Ishikawa (cell line): ENCODE data around the gene PPP1CC.

ENCODE experiments used
- CEBPB ChIP-seq: IDR thresholded peaks from 2 replicates; pipeline ENCODE4 v1.6.1; 2012
- CREB1 ChIP-seq: IDR thresholded peaks from 2 replicates; pipeline ENCODE4 v1.6.1; 2012; ENCODE audit warnings: low read depth
- EP300 ChIP-seq: IDR thresholded peaks from 2 replicates; pipeline ENCODE4 v1.6.1; 2012; ENCODE audit warnings: borderline replicate concordance
- NFIC ChIP-seq: IDR thresholded peaks from 2 replicates; pipeline ENCODE4 v1.6.1; 2012
- RAD21 ChIP-seq: IDR thresholded peaks from 2 replicates; pipeline ENCODE4 v1.6.1; 2012; ENCODE audit warnings: low read depth
- TAF1 ChIP-seq: IDR thresholded peaks from 2 replicates; pipeline ENCODE4 v1.6.1; 2012; ENCODE audit warnings: low read depth, mild to moderate bottlenecking
- TCF12 ChIP-seq: IDR thresholded peaks from 2 replicates; pipeline ENCODE4 v1.6.1; 2012; ENCODE audit warnings: low read depth
- TEAD4 ChIP-seq: IDR thresholded peaks from 2 replicates; pipeline ENCODE4 v1.6.1; 2012
- YY1 ChIP-seq: IDR thresholded peaks from 2 replicates; pipeline ENCODE4 v1.6.1; 2012; ENCODE audit warnings: low read depth
- ZBTB7A ChIP-seq: IDR thresholded peaks from 2 replicates; pipeline ENCODE4 v1.6.1; 2012; ENCODE audit warnings: low read depth
- TF ChIP-seq, protein P1 (sequence below): IDR thresholded peaks from 2 replicates; pipeline ENCODE4 v1.6.1; 2012
- TF ChIP-seq, protein P2 (sequence below): IDR thresholded peaks from 2 replicates; pipeline ENCODE4 v1.6.1; 2012; ENCODE audit warnings: low read depth, mild to moderate bottlenecking
- TF ChIP-seq, protein P3 (sequence below): IDR thresholded peaks from 2 replicates; pipeline ENCODE4 v1.6.1; 2012

DNA sequence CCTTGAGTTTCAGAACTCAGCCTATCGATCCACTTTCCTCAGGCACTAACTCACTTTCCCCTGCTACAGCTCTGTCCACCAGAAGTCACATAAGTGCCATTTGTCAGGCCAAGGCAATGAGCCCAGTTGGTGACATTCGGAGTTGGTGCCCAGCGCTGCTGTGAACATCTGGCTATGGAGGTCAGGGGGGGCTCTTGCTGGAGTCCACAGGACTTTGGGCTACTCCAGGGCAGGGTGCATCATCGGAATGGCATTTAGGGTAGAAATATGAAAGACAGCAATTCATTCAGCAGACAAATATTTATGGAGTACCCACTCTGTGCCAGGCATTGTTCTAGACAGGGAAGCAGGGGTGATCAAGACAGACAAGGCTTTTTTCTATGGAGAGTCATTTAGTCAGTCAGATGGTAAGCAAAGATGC, 1.5 kb upstream of the PPP1CC start:
- TF ChIP-seq EP300 (no peak), TEAD4 (0 out of 2 replicates have a peak, but pooled peaks have one; percentile 22), ZBTB7A (no peak), YY1 (no peak), TAF1 (no peak), TCF12 (no peak), CEBPB (no peak), CREB1 (no peak), NFIC (no peak), RAD21 (no peak)
- TF ChIP-seq, protein P1, sequence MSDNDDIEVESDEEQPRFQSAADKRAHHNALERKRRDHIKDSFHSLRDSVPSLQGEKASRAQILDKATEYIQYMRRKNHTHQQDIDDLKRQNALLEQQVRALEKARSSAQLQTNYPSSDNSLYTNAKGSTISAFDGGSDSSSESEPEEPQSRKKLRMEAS, result no peak
- TF ChIP-seq, protein P2, sequence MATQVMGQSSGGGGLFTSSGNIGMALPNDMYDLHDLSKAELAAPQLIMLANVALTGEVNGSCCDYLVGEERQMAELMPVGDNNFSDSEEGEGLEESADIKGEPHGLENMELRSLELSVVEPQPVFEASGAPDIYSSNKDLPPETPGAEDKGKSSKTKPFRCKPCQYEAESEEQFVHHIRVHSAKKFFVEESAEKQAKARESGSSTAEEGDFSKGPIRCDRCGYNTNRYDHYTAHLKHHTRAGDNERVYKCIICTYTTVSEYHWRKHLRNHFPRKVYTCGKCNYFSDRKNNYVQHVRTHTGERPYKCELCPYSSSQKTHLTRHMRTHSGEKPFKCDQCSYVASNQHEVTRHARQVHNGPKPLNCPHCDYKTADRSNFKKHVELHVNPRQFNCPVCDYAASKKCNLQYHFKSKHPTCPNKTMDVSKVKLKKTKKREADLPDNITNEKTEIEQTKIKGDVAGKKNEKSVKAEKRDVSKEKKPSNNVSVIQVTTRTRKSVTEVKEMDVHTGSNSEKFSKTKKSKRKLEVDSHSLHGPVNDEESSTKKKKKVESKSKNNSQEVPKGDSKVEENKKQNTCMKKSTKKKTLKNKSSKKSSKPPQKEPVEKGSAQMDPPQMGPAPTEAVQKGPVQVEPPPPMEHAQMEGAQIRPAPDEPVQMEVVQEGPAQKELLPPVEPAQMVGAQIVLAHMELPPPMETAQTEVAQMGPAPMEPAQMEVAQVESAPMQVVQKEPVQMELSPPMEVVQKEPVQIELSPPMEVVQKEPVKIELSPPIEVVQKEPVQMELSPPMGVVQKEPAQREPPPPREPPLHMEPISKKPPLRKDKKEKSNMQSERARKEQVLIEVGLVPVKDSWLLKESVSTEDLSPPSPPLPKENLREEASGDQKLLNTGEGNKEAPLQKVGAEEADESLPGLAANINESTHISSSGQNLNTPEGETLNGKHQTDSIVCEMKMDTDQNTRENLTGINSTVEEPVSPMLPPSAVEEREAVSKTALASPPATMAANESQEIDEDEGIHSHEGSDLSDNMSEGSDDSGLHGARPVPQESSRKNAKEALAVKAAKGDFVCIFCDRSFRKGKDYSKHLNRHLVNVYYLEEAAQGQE, result no peak
- TF ChIP-seq, protein P3, sequence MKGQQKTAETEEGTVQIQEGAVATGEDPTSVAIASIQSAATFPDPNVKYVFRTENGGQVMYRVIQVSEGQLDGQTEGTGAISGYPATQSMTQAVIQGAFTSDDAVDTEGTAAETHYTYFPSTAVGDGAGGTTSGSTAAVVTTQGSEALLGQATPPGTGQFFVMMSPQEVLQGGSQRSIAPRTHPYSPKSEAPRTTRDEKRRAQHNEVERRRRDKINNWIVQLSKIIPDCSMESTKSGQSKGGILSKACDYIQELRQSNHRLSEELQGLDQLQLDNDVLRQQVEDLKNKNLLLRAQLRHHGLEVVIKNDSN, result no peak
